Uterus (tissue), 2 donors: ENCODE data around the gene RAC2.

Source experiments
- CTCF ChIP-seq, 4 experiments: fragments of 200-600 bp in 2 of 4; fragments of 450-650 bp in 2 of 4; sonication (generic) in 2 of 4; IDR thresholded peaks; one replicate each; pipeline ENCODE4 v1.5.1; 2016 to 2019; ENCODE audit warnings: antibody characterized with exemption in 4 of 4, mild to moderate bottlenecking in 2 of 4, moderate library complexity in 1 of 4
- POLR2A ChIP-seq, 2 donors: fragments of 450-650 bp; IDR thresholded peaks; one replicate each; pipeline ENCODE4 v1.6.1; 2016; ENCODE audit warnings: antibody characterized with exemption in 2 of 2, mild to moderate bottlenecking in 1 of 2, moderate library complexity in 1 of 2

- TF ChIP-seq POLR2A (IDR thresholded peaks at IDR 0.05) (no peak), CTCF (IDR thresholded peaks at IDR 0.05) (no peak)
These were observed 5.9 kb upstream of the RAC2 start for GRCh38 chr22:37249986-37250385.
